H1 (cell line): ENCODE measurements around the gene PJVK. TPM values are rescaled to one million over a fixed set of nuclear protein-coding genes. Genes with fewer than 3 reads are reported as not detected.

Source experiments
- CTCF ChIA-PET: fragments of 300-600 bp; sonication (Branson Sonifier 250); formaldehyde crosslinking; loops from one replicate; lab custom pipeline; 2021; ENCODE audit not compliant: partially characterized antibody; lab: Charles Lee
- POLR2A ChIA-PET: fragments of 300-600 bp; sonication (Branson Sonifier 250); formaldehyde crosslinking; loops from one replicate; lab custom pipeline; 2021; ENCODE audit warnings: inconsistent platforms; ENCODE audit not compliant: partially characterized antibody; lab: Charles Lee
- DNase-seq, 2 experiments: peaks; one replicate each; pipeline versions ENCODE4 v3.0.0 to v3.0.0-alpha.2; 2010 to 2022; ENCODE audit warnings: low spot score in 2 of 2, low read depth in 1 of 2, mixed read lengths in 1 of 2
- FAIRE-seq: peaks from 2 replicates; lab custom pipeline; 2011; peaks lifted over from hg19 to GRCh38; lab: Jason Lieb, UNC
- H2AFZ ChIP-seq: 2 replicates; pipeline ENCODE4 v1.8.1; 2012; ENCODE audit warnings: low read length, inconsistent platforms
- H2AK5ac ChIP-seq: 2 replicates; pipeline ENCODE4 v1.6.1; 2013; ENCODE audit warnings: low read depth, low read length
- H2BK120ac ChIP-seq: replicated peaks from 2 replicates; pipeline ENCODE3; 2013; ENCODE audit warnings: low read depth, low read length, inconsistent platforms
- H2BK12ac ChIP-seq: 2 replicates; pipeline ENCODE4 v1.6.1; 2013; ENCODE audit warnings: low read depth, low read length
- H2BK15ac ChIP-seq: 2 replicates; pipeline ENCODE4 v1.6.1; 2013; ENCODE audit warnings: low read length
- H2BK20ac ChIP-seq: 2 replicates; pipeline ENCODE4 v1.6.1; 2013; ENCODE audit warnings: low read length
- H2BK5ac ChIP-seq: 2 replicates; pipeline ENCODE4 v1.6.1; 2013; ENCODE audit warnings: low read depth, low read length
- H3K14ac ChIP-seq: 2 replicates; pipeline ENCODE4 v1.6.1; 2013; ENCODE audit warnings: inconsistent platforms; ENCODE audit not compliant: insufficient read length
- H3K18ac ChIP-seq: 2 replicates; pipeline ENCODE4 v1.6.1; 2013; ENCODE audit warnings: low read length; ENCODE audit errors: extremely low read depth
- H3K23ac ChIP-seq: 2 replicates; pipeline ENCODE4 v1.6.1; 2013; ENCODE audit warnings: inconsistent platforms; ENCODE audit not compliant: insufficient read length
- H3K23me2 ChIP-seq: 2 replicates; pipeline ENCODE4 v1.6.1; 2013; ENCODE audit warnings: low read depth, low read length
- H3K27ac ChIP-seq: 2 replicates; pipeline ENCODE4 v1.6.1; 2011; ENCODE audit warnings: low read depth, low read length, inconsistent platforms
- H3K27me3 ChIP-seq, 4 experiments: replicated peaks in 1 of 4; 1 replicate in 1 of 4; 2 replicates in 3 of 4; pipeline versions ENCODE4 v1.6.1 to v1.8.1; 2011 to 2013; ENCODE audit warnings: low read length in 3 of 4, mild to moderate bottlenecking in 3 of 4, inconsistent platforms in 2 of 4, mixed read lengths in 2 of 4, moderate library complexity in 1 of 4; ENCODE audit not compliant: control insufficient read depth in 3 of 4, insufficient read depth in 3 of 4; ENCODE audit errors: extremely low read depth in 1 of 4
- H3K36me3 ChIP-seq, 4 experiments: 2 replicates each; pipeline versions ENCODE4 v1.6.1 to v1.8.1; 2011 to 2013; ENCODE audit warnings: mild to moderate bottlenecking in 4 of 4, low read length in 3 of 4, moderate library complexity in 2 of 4, control low read depth in 1 of 4, inconsistent platforms in 1 of 4; ENCODE audit not compliant: insufficient read depth in 4 of 4, control insufficient read depth in 2 of 4
- H3K4ac ChIP-seq: replicated peaks from 2 replicates; pipeline ENCODE3; 2013; ENCODE audit warnings: low read length, low read depth, mixed read lengths, inconsistent platforms; ENCODE audit not compliant: insufficient read length
- H3K4me1 ChIP-seq, 4 experiments: replicated peaks in 1 of 4; 1 replicate in 1 of 4; 2 replicates in 3 of 4; pipeline versions ENCODE4 v1.6.1 to v1.8.1; 2011 to 2013; ENCODE audit warnings: low read length in 3 of 4, inconsistent platforms in 2 of 4, mixed read lengths in 1 of 4; ENCODE audit not compliant: insufficient read depth in 4 of 4, control insufficient read depth in 3 of 4
- H3K4me2 ChIP-seq, 2 experiments: 2 replicates each; pipeline versions ENCODE4 v1.6.1 to v1.8.1; 2011 to 2013; ENCODE audit warnings: low read depth in 2 of 2, low read length in 2 of 2, control low read depth in 1 of 2, inconsistent platforms in 1 of 2, mild to moderate bottlenecking in 1 of 2; ENCODE audit not compliant: insufficient read depth in 1 of 2
- H3K4me3 ChIP-seq, 4 experiments: fragments of 200-600, 300-600 bp in 1 of 4; sonication (generic), shearing (Covaris generic), sonication (Bioruptor Twin) in 1 of 4; 2 replicates each; pipeline versions ENCODE4 v1.5.1 to v1.8.1; 2011 to 2016; ENCODE audit warnings: low read length in 4 of 4, low read depth in 3 of 4, control low read depth in 2 of 4, inconsistent platforms in 2 of 4, mild to moderate bottlenecking in 2 of 4, mixed read lengths in 1 of 4, moderate library complexity in 1 of 4; ENCODE audit not compliant: insufficient read depth in 2 of 4; ENCODE audit errors: extremely low read depth in 1 of 4
- H3K56ac ChIP-seq: replicated peaks from 2 replicates; pipeline ENCODE3; 2013; ENCODE audit warnings: low read depth, mild to moderate bottlenecking, mixed read lengths, low read length, inconsistent platforms; ENCODE audit not compliant: insufficient read length
- H3K79me1 ChIP-seq: 2 replicates; pipeline ENCODE4 v1.6.1; 2013; ENCODE audit warnings: low read depth, low read length, control low read depth
- H3K79me2 ChIP-seq, 2 experiments: 2 replicates each; pipeline versions ENCODE4 v1.6.1 to v1.8.1; 2012 to 2013; ENCODE audit warnings: low read length in 2 of 2, mild to moderate bottlenecking in 2 of 2, inconsistent platforms in 1 of 2; ENCODE audit not compliant: insufficient read depth in 2 of 2, control insufficient read depth in 1 of 2
- H3K9ac ChIP-seq, 4 experiments: replicated peaks in 1 of 4; 1 replicate in 1 of 4; 2 replicates in 3 of 4; pipeline versions ENCODE4 v1.6.1 to v1.8.1; 2011 to 2013; ENCODE audit warnings: low read depth in 3 of 4, low read length in 3 of 4, control low read depth in 2 of 4, mild to moderate bottlenecking in 2 of 4, moderate library complexity in 2 of 4, inconsistent platforms in 1 of 4; ENCODE audit errors: extremely low read depth in 1 of 4
- H3K9me3 ChIP-seq, 2 experiments: 2 replicates each; pipeline versions ENCODE4 v1.6.1 to v1.8.1; 2012 to 2013; ENCODE audit warnings: mild to moderate bottlenecking in 2 of 2, moderate library complexity in 2 of 2, control low read depth in 1 of 2, inconsistent platforms in 1 of 2, low read depth in 1 of 2, low read length in 1 of 2, mixed read lengths in 1 of 2; ENCODE audit not compliant: insufficient read depth in 2 of 2
- H4K20me1 ChIP-seq, 2 experiments: replicated peaks in 1 of 2; 2 replicates each; pipeline versions ENCODE3 to v1.8.1; 2011 to 2013; ENCODE audit warnings: inconsistent platforms in 2 of 2, low read length in 2 of 2, mild to moderate bottlenecking in 1 of 2; ENCODE audit not compliant: insufficient read depth in 2 of 2, control insufficient read depth in 1 of 2
- H4K5ac ChIP-seq: 2 replicates; pipeline ENCODE4 v1.6.1; 2013; ENCODE audit warnings: low read length, low read depth, mixed read lengths, inconsistent platforms; ENCODE audit not compliant: insufficient read length
- H4K8ac ChIP-seq: 2 replicates; pipeline ENCODE4 v1.8.0; 2013; ENCODE audit warnings: mild to moderate bottlenecking, moderate library complexity, low read length, inconsistent platforms; ENCODE audit not compliant: insufficient read depth; ENCODE audit errors: extremely low read depth
- H4K91ac ChIP-seq: replicated peaks from 2 replicates; pipeline ENCODE3; 2013; ENCODE audit warnings: low read length, mixed read lengths, inconsistent platforms; ENCODE audit not compliant: insufficient read length
- CBX5 ChIP-seq: fragments of 300-800, 300-1000 bp; sonication (generic); IDR thresholded peaks from 2 replicates; pipeline ENCODE4 v1.7.1; 2016; ENCODE audit warnings: antibody characterized with exemption, low read length, low read depth
- CBX8 ChIP-seq: fragments of 300-800, 300-1000 bp; sonication (generic); IDR thresholded peaks from 2 replicates; pipeline ENCODE4 v1.7.1; 2016; ENCODE audit warnings: low read depth, low read length, borderline replicate concordance
- KDM5A ChIP-seq: fragments of 200-600 bp; IDR thresholded peaks from 2 replicates; pipeline ENCODE4 v1.7.1; 2012; ENCODE audit warnings: mild to moderate bottlenecking, low read length, inconsistent platforms, mixed read lengths
- MAFK ChIP-seq: IDR thresholded peaks from 2 replicates; pipeline ENCODE4 v1.6.1; 2012; ENCODE audit warnings: low read depth, mild to moderate bottlenecking, improper control_type of control experiment, low read length
- POLR2AphosphoS5 ChIP-seq: IDR thresholded peaks from 2 replicates; pipeline ENCODE4 v1.6.1; 2011; ENCODE audit warnings: low read depth, low read length
- POU5F1 ChIP-seq: IDR thresholded peaks from 2 replicates; pipeline ENCODE4 v1.6.1; 2011; ENCODE audit warnings: low read depth, mild to moderate bottlenecking, low read length, moderate library complexity
- SIRT6 ChIP-seq: IDR thresholded peaks from one replicate; pipeline ENCODE4 v1.7.1; 2012; ENCODE audit warnings: low read length, inconsistent platforms
- SP4 ChIP-seq: IDR thresholded peaks from 2 replicates; pipeline ENCODE4 v1.6.1; 2012; ENCODE audit warnings: low read length, inconsistent platforms
- ZNF274 ChIP-seq: IDR thresholded peaks from 2 replicates; pipeline ENCODE4 v1.7.0; 2012; ENCODE audit warnings: low read length, borderline replicate concordance; ENCODE audit errors: extremely low read depth
- whole genome bisulfite sequencing, 2 experiments: shearing (Covaris generic) in 1 of 2; methylation state at CpG; one replicate each; pipeline versions ENCODE4 v1.1.6 to v1.1.7; 2013 to 2015; ENCODE audit warnings: low lambda C conversion rate in 2 of 2, mixed read lengths in 2 of 2, inconsistent platforms in 1 of 2, low coverage in 1 of 2, missing lambda C conversion rate in 1 of 2; ENCODE audit not compliant: insufficient replicate concordance in 2 of 2, insufficient coverage in 1 of 2, insufficient read length in 1 of 2; ENCODE audit errors: extremely low coverage in 1 of 2, missing lambda C conversion rate in 1 of 2; 5-methylcytosine and 5-hydroxymethylcytosine counted together
- polyA plus RNA-seq, 7 experiments: library from polyadenylated mRNA; depleted of rRNA in 3 of 7; stranded (reverse) in 5 of 7; unstranded in 2 of 7; fragments of >200 nt in 5 of 7; fragments of 200-250 nt in 2 of 7; gene quantifications; 1 replicate in 5 of 7; 2 replicates in 1 of 7; 4 replicates in 1 of 7; pipeline versions ENCODE4 v1.2.1 to v1.2.3, GENCODE V29; 2011 to 2013; ENCODE audit warnings: missing spikeins in 2 of 7, mixed read lengths in 2 of 7
- total RNA-seq: library from RNA; stranded (reverse); fragmentation: NEBNext Ultra II Directional; extraction: Animal tissue kit (Norgen Biotek cat#: 25700); gene quantifications from 2 replicates; pipeline ENCODE4 v1.2.1, GENCODE V29; 2021
- TF ChIP-seq, protein P1 (sequence below): IDR thresholded peaks from 2 replicates; pipeline ENCODE4 v1.6.1; 2012; ENCODE audit warnings: inconsistent platforms
- TF ChIP-seq, protein P2 (sequence below), 3 experiments: IDR thresholded peaks; 1 replicate in 2 of 3; 2 replicates in 1 of 3; pipeline versions ENCODE4 v1.5.1 to v1.6.1; 2011; ENCODE audit warnings: low read length in 3 of 3, mild to moderate bottlenecking in 3 of 3, inconsistent platforms in 2 of 3, low read depth in 1 of 3, moderate library complexity in 1 of 3; ENCODE audit not compliant: insufficient read depth in 1 of 3; ENCODE audit errors: control extremely low read depth in 1 of 3

PJVK gene
- total and polyA plus RNA-seq, 2 of the 8 experiments (the other 6 are each of a cell fraction or from before 2014, with no cell fraction given): 2.4 to 2.8 TPM

DNA sequence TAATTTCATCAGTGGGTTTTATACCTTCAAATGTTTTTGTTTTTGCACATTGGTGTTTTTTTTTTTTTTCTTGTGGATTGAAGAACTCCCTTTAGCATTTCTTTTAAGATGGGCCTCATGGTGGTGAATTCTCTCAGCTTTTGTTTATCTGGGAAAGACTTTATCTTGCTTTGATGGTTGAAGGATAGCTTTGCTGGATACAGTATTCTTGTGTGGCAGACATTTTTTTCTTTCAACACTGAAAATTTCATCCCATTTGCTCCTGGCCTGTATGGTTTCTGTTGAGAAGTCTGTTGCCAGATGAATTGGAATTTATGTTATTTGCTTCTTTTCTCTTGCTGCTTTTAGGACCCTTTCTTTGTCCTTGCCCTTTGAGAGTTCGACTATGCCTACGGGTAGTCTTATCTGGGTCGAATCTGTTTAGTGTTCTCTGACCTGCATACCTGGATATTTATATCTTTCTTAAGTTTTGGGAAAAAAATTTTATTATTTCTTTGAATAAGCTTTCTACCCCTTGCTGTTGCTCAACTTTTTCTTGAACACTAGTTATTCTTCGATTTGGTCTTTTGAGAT is 25.8 kb upstream of the PJVK start:
- Histone ChIP-seq H3K9me3 (no peaks in the 10 kb centered on the region), H3K79me2 (no peaks in the 10 kb centered on the region), H2BK15ac (no peak overlapping the region), H4K8ac (no peak overlapping the region), H4K20me1 (peaks cover 0 to 2% of the 10 kb centered on the region in 2 experiments), H3K27ac (no peak overlapping the region), H2BK5ac (no peak overlapping the region), H3K27me3 (no peaks in the 10 kb centered on the region), H3K14ac (no peak overlapping the region), H3K4me2 (no peak overlapping the region), H2AFZ (no peak overlapping the region), H3K79me1 (no peaks in the 10 kb centered on the region; the same call in 1 of the 2 replicates), H2AK5ac (no peak overlapping the region), H3K23me2 (no peaks in the 10 kb centered on the region), H2BK120ac (no peak overlapping the region), H2BK20ac (no peak overlapping the region), H4K5ac (no peak overlapping the region), H3K56ac (no peak overlapping the region), H3K36me3 (peaks cover 0 to 20% (median under 1%) of the 10 kb centered on the region in 4 experiments; a peak in 6 of 8 replicates), H3K4ac (no peak overlapping the region), H3K4me3 (no peak overlapping the region), H3K9ac (no peak overlapping the region), H4K91ac (no peak overlapping the region), H3K18ac (no peak overlapping the region), H3K4me1 (no peaks in the 10 kb centered on the region), H2BK12ac (no peak overlapping the region), H3K23ac (no peak overlapping the region)
- WGBS, 2 experiments: 90% methylated on average over 4 of the region's 4 CpGs; no CpG with 5 or more reads in 1 of the 2 experiments
- no peak for DNase-seq
- CTCF ChIA-PET: interaction anchor here (0.6 kb wide), 1 partner anchor 100 kb away, joined by 3 read pairs; no protein-coding TSS in a partner anchor
- FAIRE-seq: no peak
- POLR2A ChIA-PET: interaction anchor here (0.8 to 3.0 kb wide), 3 partner anchors 10 to 319 kb away, joined by 3 to 10 read pairs (median 3); partner anchors contain the start of genes PJVK and PRKRA
- TF ChIP-seq CBX5: no peak
- no peak for TF ChIP-seq POU5F1
- no peak for TF ChIP-seq CBX8
- TF ChIP-seq KDM5A: no peak
- TF ChIP-seq SIRT6: no peak
- TF ChIP-seq, protein P1, sequence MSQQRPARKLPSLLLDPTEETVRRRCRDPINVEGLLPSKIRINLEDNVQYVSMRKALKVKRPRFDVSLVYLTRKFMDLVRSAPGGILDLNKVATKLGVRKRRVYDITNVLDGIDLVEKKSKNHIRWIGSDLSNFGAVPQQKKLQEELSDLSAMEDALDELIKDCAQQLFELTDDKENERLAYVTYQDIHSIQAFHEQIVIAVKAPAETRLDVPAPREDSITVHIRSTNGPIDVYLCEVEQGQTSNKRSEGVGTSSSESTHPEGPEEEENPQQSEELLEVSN: no peak
- TF ChIP-seq MAFK: no peak
- TF ChIP-seq, protein P2, sequence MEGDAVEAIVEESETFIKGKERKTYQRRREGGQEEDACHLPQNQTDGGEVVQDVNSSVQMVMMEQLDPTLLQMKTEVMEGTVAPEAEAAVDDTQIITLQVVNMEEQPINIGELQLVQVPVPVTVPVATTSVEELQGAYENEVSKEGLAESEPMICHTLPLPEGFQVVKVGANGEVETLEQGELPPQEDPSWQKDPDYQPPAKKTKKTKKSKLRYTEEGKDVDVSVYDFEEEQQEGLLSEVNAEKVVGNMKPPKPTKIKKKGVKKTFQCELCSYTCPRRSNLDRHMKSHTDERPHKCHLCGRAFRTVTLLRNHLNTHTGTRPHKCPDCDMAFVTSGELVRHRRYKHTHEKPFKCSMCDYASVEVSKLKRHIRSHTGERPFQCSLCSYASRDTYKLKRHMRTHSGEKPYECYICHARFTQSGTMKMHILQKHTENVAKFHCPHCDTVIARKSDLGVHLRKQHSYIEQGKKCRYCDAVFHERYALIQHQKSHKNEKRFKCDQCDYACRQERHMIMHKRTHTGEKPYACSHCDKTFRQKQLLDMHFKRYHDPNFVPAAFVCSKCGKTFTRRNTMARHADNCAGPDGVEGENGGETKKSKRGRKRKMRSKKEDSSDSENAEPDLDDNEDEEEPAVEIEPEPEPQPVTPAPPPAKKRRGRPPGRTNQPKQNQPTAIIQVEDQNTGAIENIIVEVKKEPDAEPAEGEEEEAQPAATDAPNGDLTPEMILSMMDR (IDR thresholded peaks at IDR 0.05; ENCODE audit: control extremely low read depth in 1 of 3, insufficient read depth in 1 of 3, low read depth in 1 of 3, low read length in 3 of 3): no peak
- TF ChIP-seq ZNF274: no peak
- no peak for TF ChIP-seq SP4
- TF ChIP-seq POLR2AphosphoS5: no peak
